ENCODE data around the gene AAMP. TPM values are rescaled to one million over a fixed set of nuclear protein-coding genes. Genes with fewer than 3 reads are reported as not detected.

AAMP gene
- total RNA-seq, 1 donor from 2014 or later, result 89.7 TPM

DNA sequence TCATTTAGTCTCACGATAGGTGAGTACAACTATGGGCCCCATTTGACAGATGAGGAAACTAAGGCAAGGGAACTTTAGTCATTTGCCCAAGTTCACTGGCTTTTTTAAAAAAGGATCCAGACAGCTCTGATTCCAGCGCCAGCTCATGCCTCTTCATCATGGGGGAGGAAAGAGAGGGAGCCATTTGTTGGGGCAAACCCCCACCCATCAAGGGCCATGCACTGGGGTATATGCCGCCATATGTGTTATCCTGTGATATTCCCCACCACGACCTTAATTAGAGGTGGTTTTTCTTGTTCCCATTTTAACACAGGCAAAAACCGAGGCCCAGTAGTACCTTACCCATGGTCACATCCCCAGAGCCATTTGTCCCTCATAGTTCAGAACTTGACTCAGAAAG is 9.8 kb downstream of the AAMP start:
- DNase-seq (ENCODE audit: low spot score), result no peak

DNA sequence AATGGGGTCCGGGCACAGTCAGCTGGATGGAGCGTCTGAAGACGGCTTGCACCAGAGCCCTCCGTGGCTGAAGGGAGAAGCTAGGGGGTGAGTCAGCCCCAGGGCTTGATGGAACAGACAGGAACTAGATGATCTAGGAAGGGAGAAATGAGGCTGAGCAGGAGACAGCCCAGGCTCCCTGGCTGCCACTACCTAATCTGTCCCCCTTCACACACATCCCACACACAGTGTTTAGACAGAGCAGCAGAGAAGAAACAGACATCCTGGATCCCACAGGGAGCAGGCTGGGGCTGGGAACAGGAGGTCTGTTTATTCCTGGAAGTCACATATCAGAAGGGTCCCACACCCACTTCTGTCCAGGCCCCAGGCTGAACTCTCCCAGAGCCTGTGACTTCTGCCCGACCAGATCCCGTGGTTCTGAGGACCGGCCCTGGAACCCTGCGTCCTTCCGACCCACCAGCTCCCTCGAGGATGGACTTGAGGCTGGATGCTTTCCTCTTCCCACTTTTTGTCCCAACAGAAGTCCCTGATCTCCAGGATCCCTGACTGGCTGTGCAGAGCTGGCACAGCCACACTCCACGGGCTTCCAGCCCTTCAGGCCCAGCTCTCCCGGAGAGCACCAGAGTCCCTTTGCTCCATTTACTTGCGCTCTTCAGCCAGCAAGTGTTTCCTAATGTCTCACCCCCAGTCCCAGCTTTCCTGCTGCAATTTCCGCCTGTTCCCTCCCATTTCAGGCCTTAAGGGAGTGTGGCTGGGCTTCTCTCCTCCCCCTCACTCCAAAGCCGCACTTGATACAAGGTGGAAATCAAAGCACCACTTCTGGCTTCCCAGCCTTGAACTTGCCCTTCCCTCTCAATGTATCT is 10.6 kb downstream of the AAMP start:
- peak; percentile 89 for DNase-seq (ENCODE audit: low spot score)

DNA sequence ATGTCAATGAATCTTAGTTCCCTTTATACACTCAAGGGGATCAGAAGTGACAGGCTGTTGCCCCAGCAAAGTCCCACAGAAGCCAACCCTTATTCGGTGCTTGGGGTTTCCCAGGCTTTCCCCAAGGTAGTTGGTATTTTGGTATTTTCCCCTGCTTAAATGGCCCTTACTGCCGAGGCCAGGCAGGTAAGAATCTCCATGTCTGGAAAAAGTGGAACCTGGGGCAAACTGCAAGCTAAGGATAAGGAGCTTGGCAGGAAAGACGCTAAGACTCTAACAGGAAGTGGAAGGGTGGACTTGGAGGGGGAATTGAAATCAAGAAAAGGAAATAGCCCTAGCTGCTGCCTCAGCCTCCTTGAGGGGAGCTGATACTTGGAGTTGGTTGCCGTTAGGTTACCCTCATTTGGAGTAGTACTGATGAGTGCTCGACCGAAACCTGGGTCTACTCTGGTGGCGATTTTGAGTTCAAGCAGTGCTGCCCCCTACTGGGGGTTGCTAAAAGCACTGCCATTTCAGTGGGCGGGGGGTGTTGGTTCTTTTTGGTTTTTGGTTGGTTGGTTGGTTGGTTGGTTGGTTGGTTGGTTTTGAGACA is 12.5 kb downstream of the AAMP start:
- DNase-seq (ENCODE audit: low spot score), result peak; percentile 49

- peak; percentile 41 for DNase-seq (ENCODE audit: low spot score)
Measured at GRCh38 chr2:218256612-218257350, 13.2 kb downstream of the AAMP start.

DNA sequence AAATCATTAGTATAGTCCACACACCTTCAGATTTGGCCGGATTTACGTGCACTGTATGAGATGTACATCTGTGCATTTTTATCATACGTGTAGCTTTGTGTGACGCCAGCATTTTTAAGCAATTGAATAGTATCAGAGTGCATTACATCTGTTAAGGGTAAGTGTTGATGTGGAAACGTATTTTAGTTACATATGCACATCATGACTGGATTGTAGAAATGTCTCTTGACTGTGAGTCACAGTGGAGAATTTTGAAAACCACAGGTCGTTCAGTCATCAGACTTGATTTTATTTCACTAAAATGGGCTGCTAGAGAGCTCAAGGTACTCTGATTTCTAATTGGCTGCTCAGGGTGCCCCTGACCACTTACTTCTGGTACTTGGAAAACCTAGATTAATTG is 14.5 kb downstream of the AAMP start:
- DNase-seq (ENCODE audit: low spot score), result no peak

DNA sequence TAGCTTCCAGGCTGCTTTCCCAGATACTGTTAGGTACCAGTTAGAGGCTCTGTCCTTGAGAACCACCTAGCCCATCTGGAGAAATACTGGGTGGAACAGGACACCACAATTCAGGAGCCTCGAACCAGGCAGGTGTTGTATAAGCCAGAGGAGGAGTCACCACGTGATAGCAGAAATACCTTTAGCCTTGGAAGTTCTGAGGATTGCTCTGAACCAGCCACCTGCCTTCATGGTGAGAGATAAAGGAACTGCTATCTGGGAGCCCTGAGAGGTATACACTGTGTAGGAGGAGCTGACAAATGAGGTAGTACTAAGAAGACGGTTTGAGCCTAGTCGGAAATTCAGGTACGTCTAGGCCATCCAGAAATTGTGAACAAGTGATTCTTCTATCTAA is 16.7 kb downstream of the AAMP start:
- no peak for DNase-seq (ENCODE audit: low spot score)

DNA sequence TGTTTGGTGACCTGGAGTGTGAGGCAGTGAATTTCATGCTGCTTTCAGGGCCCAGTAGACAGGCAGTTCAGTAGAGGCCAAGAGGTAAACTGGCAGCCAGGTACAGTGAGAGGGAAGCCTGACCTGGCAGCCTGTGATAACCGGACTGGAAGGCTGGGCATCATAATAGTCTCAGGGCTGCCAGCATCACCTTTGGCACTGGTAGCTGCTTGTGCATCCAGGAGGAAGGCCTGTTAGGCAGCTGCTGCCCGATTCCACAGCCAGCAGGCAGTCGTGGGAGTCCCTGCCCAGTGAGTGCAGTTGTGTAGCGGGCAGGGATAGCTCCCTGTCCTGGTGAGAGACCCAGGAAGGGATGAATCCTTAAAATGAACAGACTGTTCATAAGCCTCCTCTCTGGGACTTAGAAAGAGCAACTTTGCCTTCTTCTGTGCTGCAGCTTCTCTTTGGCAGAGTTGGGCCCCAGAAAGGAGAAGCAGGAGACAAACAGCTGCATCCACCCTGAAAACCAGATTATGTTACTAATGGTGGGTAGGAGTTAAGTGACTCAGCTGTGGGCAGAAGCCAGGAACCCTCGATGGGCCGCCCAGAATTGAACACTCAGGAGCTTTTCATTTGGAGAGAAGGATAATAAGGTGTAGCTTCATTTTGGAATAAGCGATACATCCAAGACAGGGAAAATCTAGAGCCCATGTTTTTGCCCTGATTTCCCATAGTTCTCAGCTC is 17.3 kb downstream of the AAMP start:
- peak; percentile 57 for DNase-seq (ENCODE audit: low spot score)

DNA sequence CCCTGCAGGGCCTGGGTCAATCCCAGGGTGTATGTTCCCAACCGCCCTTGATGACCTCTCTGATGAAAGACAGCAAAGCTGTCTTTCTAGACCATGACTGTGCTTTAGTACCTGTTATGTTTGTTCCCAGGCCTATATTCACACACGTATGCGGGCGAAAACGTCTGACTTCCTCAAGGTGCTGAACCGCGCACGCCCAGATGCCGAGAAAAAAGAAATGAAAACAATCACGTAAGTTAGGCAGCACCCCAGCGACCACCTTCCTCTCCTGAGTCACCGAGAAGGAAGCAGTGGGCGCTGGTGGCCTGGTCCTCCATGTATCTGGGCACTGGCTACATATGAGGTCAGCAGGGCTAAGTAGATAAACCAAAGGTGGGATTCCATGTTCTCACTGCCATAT is 20.2 kb downstream of the AAMP start:
- peak; percentile 72 for DNase-seq (ENCODE audit: low spot score)

DNA sequence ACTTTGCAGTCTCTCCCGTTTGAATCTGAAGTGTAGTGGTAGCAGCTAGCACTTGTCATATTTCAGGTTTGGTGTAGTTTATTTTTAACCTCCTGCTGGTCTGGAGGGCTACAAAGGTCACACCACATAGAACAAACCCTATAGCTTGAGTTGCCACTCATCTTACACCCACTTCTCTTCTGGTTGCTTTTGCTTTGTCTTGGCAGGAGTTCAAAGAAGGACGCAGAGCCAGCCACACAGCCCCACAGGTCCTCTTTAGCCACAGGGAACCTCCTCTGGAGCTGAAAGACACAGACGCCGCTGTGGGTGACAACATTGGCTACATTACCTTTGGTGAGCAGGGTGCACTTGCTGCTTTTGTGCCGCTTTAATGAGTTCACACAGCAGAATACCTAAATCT is 24.7 kb downstream of the AAMP start:
- no peak for DNase-seq (ENCODE audit: low spot score)

DNA sequence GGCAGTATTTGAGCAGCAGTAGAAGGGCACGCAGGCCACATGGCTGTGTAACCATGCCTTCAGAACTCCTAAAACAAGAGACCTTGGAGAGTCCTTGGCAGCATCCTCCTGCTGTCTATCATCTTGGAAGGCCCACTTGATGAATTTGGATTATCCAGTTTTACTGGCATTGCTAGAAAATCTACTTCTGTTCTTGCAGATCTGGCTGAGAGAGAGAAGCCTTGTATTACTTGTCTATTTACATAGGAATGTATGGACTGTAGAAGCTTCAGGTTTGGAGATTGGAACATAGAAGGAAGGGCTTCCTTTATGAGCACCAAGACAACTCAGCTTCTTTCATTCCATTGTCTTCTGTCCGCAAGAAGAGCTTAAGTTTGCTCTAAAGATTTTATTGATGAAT is 25.3 kb downstream of the AAMP start:
- DNase-seq (ENCODE audit: low spot score), result no peak

DNA sequence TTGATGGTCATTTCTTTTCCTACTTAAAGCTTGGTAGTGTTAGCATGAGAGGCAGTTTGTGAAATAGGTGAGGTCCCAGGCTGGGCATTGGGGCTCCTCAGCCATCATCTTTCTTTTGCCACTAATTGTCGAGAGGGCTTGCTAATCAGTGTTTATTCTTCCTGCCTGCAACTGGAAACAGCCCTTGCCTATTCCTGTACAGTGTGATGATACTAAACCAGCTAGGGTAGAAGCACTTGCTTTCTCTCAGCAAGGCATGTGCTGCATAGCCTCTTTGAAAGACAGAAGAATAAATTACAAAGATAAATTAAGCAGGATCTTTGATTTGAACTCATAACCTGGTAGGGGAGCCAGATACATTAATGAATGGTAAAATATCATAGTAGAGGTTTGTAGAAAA is 25.7 kb downstream of the AAMP start:
- DNase-seq (ENCODE audit: low spot score), result no peak

- no peak for DNase-seq (ENCODE audit: low spot score)
Measured at GRCh38 chr2:218238887-218239286, 31.1 kb downstream of the AAMP start.

DNA sequence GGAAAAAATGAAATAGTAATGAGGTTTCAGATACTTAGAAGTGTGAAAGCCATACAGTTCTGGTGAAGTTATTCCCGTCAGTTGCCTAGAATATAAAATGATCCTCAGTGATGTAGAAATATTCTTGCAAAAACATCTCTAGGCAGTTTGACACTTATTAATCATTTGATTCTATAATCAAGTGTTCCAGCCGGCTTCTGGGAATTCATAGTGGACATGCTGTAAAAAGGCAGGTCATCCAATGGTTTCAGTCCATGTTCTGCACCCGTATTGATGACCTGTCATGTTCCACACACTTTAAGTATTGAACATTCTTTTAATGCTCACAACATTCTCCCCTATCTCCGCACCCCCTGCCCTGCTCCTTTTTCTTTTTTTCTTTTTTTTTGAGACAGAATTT is 33.1 kb downstream of the AAMP start:
- no peak for DNase-seq (ENCODE audit: low spot score)

GRCh38 chr2:218235017-218235416 is 34.9 kb downstream of the AAMP start:
- DNase-seq (ENCODE audit: low spot score), result no peak

GRCh38 chr2:218234521-218234920 is 35.4 kb downstream of the AAMP start:
- no peak for DNase-seq (ENCODE audit: low spot score)

- DNase-seq (ENCODE audit: low spot score), result no peak
Measured at GRCh38 chr2:218233543-218233942, 36.4 kb downstream of the AAMP start.

GRCh38 chr2:218230882-218231281 is 39.1 kb downstream of the AAMP start:
- no peak for DNase-seq (ENCODE audit: low spot score)

- no peak for DNase-seq (ENCODE audit: low spot score)
Measured at GRCh38 chr2:218229851-218230250, 40.1 kb downstream of the AAMP start.

DNA sequence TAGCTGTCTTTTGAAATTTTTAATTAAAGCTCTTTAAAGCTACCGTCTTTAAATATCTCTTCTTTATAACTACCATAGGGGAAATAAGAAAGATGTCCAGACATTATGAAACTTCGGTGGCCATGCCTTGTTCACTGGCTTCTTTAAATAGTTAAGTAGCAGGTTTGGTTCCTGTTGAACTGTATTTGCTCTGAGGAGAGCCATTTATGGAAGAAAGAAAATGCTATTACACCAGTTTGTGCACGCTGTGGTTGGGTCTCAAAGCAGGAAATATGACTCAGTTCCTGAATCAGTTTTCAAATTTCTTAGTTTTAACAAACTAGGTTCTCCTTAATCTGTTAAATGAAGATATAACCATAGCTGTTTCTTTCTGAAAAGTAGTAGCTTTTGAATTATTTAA is 40.7 kb downstream of the AAMP start:
- no peak for DNase-seq (ENCODE audit: low spot score)

- no peak for DNase-seq (ENCODE audit: low spot score)
Measured at GRCh38 chr2:218228366-218229090, 41.4 kb downstream of the AAMP start.

DNA sequence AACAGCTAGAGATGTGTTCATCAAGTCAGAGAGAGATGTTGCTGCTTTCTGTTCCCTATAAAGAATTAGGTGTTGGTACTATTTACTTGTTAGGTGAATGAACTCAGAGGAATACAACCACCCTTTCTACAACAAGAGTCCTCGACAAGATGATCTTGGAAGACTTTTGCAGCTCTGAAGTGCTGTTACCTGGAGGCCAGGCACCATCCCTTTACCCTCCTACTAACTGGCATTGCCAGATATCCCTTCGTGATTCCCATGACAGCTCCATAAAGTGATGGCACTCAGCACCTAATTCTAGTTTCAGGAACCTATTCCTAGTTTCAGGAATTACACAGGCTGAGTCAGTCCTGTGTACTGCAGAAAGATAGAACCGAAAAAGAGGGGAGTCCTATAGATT is 43.0 kb downstream of the AAMP start:
- DNase-seq (ENCODE audit: low spot score), result no peak

All from mesenteric fat pad (tissue), 1 donor.